ENCODE measurements around the gene FRS3.
A peak's percentile ranks its signal among the peaks of the same experiment; 100 is the strongest.
"Not testable (repeated sequence)": the region's sequence is repeated elsewhere in the genome, so short reads cannot be mapped to it uniquely, and the experiment has no call there.

Gene FRS3

DNA sequence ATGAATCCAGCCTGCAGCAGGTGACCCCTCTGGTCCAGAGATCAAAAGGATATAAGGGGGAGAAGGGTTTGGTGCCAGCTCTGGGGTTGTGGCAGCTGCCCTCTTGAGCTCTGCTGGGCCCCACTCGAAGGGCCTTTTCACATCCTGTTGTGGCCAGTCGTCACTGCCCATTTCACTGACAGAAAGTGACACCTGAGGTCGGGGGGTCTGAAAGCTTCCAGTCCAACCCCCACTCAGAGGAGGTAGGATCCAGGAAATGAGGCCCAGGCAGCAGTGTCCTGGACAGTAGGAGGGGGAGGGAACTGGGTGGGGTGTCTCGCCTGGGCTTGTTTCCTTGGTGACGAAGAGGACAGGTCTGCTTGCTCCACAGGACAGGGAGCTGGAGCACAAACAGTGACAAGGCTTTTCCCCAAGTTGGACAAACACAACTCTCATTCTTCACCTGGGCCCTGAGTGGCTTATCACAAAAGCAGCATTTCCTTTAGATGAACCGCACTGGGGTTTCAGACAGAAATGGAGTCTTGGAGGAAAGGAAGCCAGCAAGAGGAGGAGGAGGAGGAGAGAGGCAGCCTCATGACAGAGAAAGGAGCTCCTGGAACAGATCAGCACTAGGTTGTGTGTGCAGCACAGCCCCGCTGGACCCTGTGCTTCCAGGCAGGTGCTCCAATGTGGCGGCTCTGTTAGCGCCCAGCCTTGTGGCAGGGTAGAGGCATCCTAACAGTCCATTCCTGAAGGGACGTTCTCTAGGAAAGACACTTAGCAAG lies 11.0 kb downstream of the FRS3 start:
- DNase-seq (ENCODE audit: low spot score) = peak; percentile 35

DNA sequence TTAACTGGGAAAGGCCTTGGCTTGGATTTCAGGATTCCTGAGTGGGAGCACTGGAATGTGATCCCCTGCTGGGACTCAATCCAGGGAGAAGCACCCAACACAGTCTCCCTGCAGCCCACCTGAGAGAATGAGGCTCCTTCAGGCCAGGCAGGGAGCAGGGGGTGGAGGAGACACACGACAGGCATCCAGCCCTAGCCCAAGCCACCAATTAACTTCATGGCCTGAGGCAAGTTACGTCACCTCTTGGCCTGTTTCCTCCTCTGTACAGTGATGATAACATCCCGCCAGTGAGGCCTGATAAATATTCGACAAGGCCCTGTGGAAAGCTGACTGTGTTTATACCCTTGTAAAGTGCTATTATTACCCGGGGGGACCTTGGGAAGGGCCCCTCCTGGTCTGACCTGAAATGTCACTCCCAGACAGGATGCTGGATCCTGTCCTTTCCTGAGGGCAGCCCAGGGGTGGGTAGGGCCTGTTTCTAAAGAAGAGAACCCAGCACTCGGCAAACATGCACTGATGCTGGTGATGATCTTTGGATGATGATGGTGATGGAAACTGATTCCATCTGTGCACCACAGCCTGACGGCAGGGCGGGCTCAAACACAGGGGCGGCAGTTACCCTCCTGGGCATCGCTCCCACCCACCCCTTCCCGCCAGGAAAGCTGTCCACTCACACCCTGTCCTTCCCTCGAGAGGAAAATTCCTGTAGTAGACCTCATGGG lies 12.4 kb downstream of the FRS3 start:
- DNase-seq (ENCODE audit: low spot score) = peak; percentile 70

DNA sequence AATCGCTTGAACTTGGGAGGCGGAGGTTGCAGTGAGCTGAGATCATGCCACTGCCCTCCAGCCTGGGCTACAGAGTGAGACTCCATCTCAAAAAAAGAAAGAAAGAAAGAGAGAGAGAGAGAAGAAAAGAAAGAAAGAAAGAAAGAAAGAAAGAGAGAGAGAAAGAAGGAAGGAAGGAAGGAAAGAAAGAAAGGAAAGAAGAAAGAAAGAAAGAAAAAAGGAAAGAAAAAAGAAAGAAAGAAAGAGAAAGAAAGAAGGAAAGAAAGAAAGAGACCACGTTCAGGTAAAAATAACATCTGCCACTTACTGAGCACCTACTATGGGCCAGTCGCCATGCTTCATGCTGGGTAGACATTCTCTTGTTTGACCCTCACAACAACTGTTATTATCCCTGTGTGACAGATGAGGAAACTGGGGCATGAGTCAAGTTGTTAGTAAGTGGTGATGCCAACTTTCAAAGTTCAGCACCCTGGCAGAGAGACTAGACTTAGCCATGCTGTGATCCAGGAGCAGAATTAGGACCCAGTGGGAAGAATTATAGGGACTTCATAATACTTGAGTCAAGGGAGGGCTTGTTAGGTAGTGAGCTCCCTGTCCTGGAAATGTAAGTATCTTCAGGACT lies 13.5 kb downstream of the FRS3 start:
- DNase-seq (ENCODE audit: low spot score) = not testable (repeated sequence)

- peak; percentile 40 for DNase-seq (ENCODE audit: low spot score)
Observed at GRCh38 chr6:41763470-41763869, 16.2 kb downstream of the FRS3 start.

GRCh38 chr6:41759905-41760579 lies 19.7 kb downstream of the FRS3 start:
- DNase-seq (ENCODE audit: low spot score) = no peak

GRCh38 chr6:41759106-41759904 lies 20.4 kb downstream of the FRS3 start:
- no peak for DNase-seq (ENCODE audit: low spot score)

- DNase-seq (ENCODE audit: low spot score) = no peak
Observed at GRCh38 chr6:41758641-41759035, 21.1 kb downstream of the FRS3 start.

GRCh38 chr6:41757931-41758640 lies 21.6 kb downstream of the FRS3 start:
- peak; percentile 77 for DNase-seq (ENCODE audit: low spot score)

DNA sequence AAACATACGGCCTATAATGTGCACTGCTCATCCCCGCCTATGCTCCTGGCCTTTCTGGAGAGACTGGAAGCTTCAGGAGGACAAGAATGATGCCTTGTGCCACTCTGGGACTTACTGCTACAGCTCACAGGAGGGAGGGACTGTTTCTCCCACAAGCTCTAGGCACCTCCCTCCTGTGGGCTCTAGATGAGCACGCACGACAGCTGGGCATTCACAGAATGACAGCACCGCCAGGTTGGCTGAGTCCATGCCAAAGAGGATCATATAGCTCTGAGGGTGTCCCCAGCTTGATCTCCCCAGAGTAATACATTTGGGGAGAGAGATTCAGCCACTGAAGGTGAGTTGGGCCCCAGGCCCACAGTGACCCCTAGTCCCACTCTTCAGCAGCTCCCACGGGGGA lies 22.4 kb downstream of the FRS3 start:
- DNase-seq (ENCODE audit: low spot score) = no peak

- no peak for DNase-seq (ENCODE audit: low spot score)
Observed at GRCh38 chr6:41756354-41756753, 23.3 kb downstream of the FRS3 start.

DNA sequence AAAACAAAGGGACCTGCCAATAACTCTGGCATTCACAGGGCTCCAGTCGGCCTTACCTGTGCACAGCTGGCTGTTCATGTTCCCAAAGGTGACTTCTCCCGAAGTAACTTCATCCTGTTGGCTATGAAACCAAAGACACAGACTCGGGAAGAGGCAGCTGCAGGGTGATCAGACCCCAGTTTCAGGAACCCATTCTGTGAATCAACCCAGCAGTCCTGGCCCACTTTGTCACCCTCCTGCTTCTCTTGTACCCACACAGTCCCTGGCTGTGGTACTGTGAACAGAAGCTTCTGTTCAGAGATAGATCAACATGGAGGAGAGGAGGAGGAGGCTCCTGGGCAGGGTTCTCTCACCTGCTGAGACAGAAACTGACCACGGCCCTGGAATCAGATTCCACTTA lies 23.8 kb downstream of the FRS3 start:
- DNase-seq (ENCODE audit: low spot score) = no peak

GRCh38 chr6:41750374-41750773 lies 29.3 kb downstream of the FRS3 start:
- no peak for DNase-seq (ENCODE audit: low spot score)

DNA sequence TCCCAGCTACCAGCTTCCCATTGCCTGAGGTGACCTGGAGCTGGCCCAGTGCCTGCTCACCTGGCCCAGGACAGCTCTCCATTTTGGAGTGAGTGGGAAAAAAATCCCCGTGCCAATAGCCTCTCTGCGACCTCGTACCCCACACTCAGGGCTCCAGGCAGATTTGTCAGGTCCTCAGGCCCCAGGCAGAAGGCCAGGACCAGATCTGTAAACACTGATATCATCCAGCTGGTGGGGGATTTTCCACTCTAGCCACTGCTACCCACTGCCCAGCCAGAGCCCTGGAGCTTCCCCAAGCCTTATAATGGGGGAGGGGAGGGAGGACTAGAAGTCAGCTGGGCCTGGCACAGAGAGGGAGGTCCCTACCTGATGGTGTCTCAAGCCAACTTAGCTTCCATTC lies 31.2 kb downstream of the FRS3 start:
- no peak for DNase-seq (ENCODE audit: low spot score)

GRCh38 chr6:41748102-41748477 lies 31.6 kb downstream of the FRS3 start:
- no peak for DNase-seq (ENCODE audit: low spot score)

DNA sequence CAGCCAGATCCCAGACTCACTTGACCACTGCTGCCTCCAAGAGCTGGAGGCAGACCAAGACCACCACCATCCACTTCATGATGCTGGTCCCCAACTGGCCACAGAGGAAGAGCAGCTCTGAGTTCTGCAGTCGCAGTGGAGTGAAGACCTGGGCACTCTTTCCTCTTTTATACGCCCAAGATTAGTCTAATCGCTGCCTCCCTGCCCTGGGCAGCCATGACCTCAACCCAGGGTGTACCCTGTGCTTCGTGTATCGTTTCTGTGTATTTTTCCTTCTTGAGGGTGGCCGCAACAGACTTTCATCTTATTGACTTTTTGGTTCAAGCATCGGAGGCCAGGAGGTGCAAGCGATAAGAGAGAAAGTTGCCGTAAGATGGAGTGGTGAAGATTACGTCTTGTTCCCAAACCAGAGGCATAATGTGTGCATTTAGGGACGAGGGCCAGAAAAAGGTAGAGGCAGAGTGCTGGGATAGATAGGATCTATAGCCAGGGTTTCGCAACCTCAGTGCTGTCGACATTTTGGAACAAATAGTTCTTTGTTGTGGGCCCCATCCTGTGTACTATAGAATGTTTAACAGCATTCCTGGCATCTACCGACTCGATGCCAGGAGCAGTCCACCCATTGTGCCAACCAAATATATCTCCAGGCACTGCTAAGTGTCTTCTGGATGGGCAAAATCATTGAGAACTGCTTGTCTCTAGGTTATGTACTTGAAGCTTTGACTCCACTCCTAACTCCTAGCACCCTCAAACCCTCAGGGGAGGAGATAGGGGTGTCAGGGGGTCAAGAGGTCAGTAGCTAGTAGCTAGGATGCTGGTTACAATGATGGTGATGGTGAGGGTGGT lies 32.2 kb downstream of the FRS3 start, which contains the start of gene PGC:
PGC (minus strand) TSS at position 142 of the 846 bp plus-strand sequence; CDS start at position 79, 63 bp downstream.
- no peak for DNase-seq (ENCODE audit: low spot score)

DNA sequence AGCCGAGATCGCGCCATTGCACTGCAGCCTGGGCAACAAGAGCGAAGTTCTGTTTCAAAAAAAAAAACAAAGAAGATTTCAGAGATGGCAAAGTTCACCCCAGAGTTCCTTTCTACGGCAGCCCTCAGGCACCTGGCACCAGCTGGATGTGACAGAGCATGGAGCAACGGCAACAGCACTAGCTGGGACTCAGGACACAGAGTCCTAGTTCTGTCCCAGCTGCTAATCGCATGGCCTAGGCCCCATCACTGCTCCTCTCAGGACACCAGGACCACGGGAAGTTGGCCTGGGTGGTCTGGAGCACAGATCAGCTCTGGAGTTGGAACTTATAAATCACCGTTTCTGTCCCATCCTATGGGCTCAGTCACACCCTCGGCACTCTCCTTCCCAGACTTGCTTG lies 33.6 kb downstream of the FRS3 start:
- no peak for DNase-seq (ENCODE audit: low spot score)

DNA sequence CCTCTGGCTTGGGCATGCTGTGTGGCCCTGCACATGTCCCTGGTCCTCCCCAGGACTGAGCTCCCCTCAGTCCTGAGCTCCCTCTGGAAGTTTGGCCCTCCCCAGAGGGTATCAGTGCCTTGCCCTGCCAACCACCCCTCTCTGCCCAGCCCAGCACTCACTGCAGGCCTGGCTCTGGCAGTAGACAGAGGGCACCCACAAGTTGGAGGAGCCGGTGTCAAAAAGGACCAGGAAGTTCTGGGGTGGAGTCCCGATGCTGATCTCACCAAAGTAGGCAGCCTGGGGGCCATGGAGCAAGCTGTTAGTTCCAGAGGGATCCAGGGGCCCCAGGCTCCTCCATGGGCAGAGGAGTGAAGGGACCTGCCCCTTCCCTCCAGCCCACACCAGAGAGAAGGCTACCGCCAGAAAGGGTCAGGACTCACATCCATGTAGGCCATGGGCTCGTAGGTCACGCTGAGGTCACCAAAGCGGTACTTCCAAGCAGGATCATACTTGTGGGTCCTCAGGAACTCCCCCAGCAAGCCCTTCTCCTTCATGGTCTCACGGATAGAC lies 35.4 kb downstream of the FRS3 start:
- no peak for DNase-seq (ENCODE audit: low spot score)

GRCh38 chr6:41743406-41744235 lies 36.1 kb downstream of the FRS3 start:
- DNase-seq (ENCODE audit: low spot score) = no peak

Measured in kidney tubule cell (primary cell).